ENCODE data around the gene PPM1J. TPM values are rescaled to one million over a fixed set of nuclear protein-coding genes. Genes with fewer than 3 reads are reported as not detected.

PPM1J gene
- total and polyA plus RNA-seq, 2 of the 13 experiments (the other 11 are each of a cell fraction or from before 2014, with no cell fraction given): 0.07 to 0.22 TPM

GRCh38 chr1:112698366-112699310 is 16.5 kb downstream of the PPM1J start (continued):
- TF ChIP-seq, protein P1, sequence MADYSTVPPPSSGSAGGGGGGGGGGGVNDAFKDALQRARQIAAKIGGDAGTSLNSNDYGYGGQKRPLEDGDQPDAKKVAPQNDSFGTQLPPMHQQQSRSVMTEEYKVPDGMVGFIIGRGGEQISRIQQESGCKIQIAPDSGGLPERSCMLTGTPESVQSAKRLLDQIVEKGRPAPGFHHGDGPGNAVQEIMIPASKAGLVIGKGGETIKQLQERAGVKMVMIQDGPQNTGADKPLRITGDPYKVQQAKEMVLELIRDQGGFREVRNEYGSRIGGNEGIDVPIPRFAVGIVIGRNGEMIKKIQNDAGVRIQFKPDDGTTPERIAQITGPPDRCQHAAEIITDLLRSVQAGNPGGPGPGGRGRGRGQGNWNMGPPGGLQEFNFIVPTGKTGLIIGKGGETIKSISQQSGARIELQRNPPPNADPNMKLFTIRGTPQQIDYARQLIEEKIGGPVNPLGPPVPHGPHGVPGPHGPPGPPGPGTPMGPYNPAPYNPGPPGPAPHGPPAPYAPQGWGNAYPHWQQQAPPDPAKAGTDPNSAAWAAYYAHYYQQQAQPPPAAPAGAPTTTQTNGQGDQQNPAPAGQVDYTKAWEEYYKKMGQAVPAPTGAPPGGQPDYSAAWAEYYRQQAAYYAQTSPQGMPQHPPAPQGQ (CRISPR knock-in tag; IDR thresholded peaks at IDR 0.05; ENCODE audit: borderline replicate concordance): no peak
- TF ChIP-seq DPF2 (CRISPR knock-in tag; IDR thresholded peaks at IDR 0.05; ENCODE audit: borderline replicate concordance, low read depth): no peak
- TF ChIP-seq ZNF124 (CRISPR knock-in tag; IDR thresholded peaks at IDR 0.05): no peak
- no peak for TF ChIP-seq DR1 (CRISPR knock-in tag; IDR thresholded peaks at IDR 0.05)
- no peak for TF ChIP-seq JUN (CRISPR knock-in tag; IDR thresholded peaks at IDR 0.05)
- TF ChIP-seq RBM22 (optimal IDR thresholded peaks at IDR 0.05; ENCODE audit: low read length): no peak
- TF ChIP-seq, protein P2, sequence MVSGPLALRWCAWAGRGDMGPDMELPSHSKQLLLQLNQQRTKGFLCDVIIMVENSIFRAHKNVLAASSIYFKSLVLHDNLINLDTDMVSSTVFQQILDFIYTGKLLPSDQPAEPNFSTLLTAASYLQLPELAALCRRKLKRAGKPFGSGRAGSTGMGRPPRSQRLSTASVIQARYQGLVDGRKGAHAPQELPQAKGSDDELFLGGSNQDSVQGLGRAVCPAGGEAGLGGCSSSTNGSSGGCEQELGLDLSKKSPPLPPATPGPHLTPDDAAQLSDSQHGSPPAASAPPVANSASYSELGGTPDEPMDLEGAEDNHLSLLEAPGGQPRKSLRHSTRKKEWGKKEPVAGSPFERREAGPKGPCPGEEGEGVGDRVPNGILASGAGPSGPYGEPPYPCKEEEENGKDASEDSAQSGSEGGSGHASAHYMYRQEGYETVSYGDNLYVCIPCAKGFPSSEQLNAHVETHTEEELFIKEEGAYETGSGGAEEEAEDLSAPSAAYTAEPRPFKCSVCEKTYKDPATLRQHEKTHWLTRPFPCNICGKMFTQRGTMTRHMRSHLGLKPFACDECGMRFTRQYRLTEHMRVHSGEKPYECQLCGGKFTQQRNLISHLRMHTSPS (CRISPR knock-in tag; IDR thresholded peaks at IDR 0.05; ENCODE audit: low read depth): no peak
- no peak for TF ChIP-seq ZNF484 (CRISPR knock-in tag; IDR thresholded peaks at IDR 0.05; ENCODE audit: borderline replicate concordance, low read depth)
- TF ChIP-seq, protein P3, sequence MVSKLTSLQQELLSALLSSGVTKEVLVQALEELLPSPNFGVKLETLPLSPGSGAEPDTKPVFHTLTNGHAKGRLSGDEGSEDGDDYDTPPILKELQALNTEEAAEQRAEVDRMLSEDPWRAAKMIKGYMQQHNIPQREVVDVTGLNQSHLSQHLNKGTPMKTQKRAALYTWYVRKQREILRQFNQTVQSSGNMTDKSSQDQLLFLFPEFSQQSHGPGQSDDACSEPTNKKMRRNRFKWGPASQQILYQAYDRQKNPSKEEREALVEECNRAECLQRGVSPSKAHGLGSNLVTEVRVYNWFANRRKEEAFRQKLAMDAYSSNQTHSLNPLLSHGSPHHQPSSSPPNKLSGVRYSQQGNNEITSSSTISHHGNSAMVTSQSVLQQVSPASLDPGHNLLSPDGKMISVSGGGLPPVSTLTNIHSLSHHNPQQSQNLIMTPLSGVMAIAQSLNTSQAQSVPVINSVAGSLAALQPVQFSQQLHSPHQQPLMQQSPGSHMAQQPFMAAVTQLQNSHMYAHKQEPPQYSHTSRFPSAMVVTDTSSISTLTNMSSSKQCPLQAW (CRISPR knock-in tag; IDR thresholded peaks at IDR 0.05): peak; percentile 56; the same call in 1 of the 2 replicates
- no peak for TF ChIP-seq XRCC5 (optimal IDR thresholded peaks at IDR 0.05; ENCODE audit: low read length)
- TF ChIP-seq, protein P4, sequence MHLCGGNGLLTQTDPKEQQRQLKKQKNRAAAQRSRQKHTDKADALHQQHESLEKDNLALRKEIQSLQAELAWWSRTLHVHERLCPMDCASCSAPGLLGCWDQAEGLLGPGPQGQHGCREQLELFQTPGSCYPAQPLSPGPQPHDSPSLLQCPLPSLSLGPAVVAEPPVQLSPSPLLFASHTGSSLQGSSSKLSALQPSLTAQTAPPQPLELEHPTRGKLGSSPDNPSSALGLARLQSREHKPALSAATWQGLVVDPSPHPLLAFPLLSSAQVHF (CRISPR knock-in tag; IDR thresholded peaks at IDR 0.05): no peak
- TF ChIP-seq, protein P5, sequence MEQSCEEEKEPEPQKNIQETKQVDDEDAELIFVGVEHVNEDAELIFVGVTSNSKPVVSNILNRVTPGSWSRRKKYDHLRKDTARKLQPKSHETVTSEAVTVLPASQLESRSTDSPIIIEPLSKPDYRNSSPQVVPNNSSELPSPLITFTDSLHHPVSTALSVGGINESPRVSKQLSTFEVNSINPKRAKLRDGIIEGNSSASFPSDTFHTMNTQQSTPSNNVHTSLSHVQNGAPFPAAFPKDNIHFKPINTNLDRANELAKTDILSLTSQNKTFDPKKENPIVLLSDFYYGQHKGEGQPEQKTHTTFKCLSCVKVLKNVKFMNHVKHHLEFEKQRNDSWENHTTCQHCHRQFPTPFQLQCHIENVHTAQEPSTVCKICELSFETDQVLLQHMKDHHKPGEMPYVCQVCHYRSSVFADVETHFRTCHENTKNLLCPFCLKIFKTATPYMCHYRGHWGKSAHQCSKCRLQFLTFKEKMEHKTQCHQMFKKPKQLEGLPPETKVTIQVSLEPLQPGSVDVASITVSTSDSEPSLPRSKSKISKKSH (CRISPR knock-in tag; IDR thresholded peaks at IDR 0.05; ENCODE audit: borderline replicate concordance): no peak
- TF ChIP-seq, protein P6, sequence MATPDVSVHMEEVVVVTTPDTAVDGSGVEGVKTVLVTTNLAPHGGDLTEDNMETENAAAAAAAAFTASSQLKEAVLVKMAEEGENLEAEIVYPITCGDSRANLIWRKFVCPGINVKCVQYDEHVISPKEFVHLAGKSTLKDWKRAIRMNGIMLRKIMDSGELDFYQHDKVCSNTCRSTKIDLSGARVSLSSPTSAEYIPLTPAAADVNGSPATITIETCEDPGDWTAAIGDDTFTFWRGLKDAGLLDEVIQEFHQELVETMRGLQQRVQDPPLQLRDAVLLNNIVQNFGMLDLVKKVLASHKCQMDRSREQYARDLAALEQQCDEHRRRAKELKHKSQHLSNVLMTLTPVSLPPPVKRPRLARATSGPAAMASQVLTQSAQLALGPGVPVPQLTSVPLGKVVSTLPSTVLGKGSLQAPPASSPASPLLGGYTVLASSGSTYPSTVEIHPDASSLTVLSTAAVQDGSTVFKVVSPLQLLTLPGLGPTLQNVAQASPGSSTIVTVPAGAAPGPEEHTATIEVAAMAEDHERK (CRISPR knock-in tag; IDR thresholded peaks at IDR 0.05; ENCODE audit: low read depth): no peak

Measured in HepG2 (cell line).